ENCODE results near the gene LRRIQ3. TPM values are rescaled to one million over a fixed set of nuclear protein-coding genes. Genes with fewer than 3 reads are reported as not detected.

The LRRIQ3 gene
- total and polyA plus RNA-seq, 2 of the 4 experiments (the other 2 are of a cell fraction) = 1.2 to 1.8 TPM

GRCh38 chr1:74107394-74107793, 90.6 kb downstream of the LRRIQ3 start:
- Histone ChIP-seq H3K27ac (ENCODE audit: insufficient read depth, low read length) (no peak overlapping the region), H3K79me1 (ENCODE audit: low read depth in 1 of 2, low read length in 2 of 2) (no peaks in the 10 kb centered on the region), H2BK15ac (ENCODE audit: low read depth, low read length) (no peak overlapping the region), H3K23ac (ENCODE audit: low read depth, low read length) (no peak overlapping the region), H3K4me2 (ENCODE audit: low read depth, low read length) (no peak overlapping the region), H3K4me1 (ENCODE audit: control insufficient read depth, insufficient read depth, low read length) (no peaks in the 10 kb centered on the region), H3K14ac (replicated peaks; ENCODE audit: low read depth, low read length) (no peak overlapping the region), H3K36me3 (ENCODE audit: control insufficient read depth, insufficient read depth, low read length) (no peaks in the 10 kb centered on the region), H2BK5ac (ENCODE audit: low read depth, low read length, poor library complexity, severe bottlenecking) (no peak overlapping the region), H4K8ac (ENCODE audit: low read depth in 2 of 2, low read length in 2 of 2) (no peak overlapping the region), H3K27me3 (ENCODE audit: control insufficient read depth, insufficient read depth, low read length) (no peaks in the 10 kb centered on the region), H3K9me1 (ENCODE audit: insufficient read depth, low read length) (no peaks in the 10 kb centered on the region), H3K4ac (ENCODE audit: low read depth, low read length) (no peak overlapping the region), H2AFZ (replicated peaks; ENCODE audit: low read length, poor library complexity) (no peak overlapping the region), H4K20me1 (ENCODE audit: insufficient read depth, low read length) (no peaks in the 10 kb centered on the region), H3K9me3 (ENCODE audit: control insufficient read depth, insufficient read depth, low read length) (no peaks in the 10 kb centered on the region), H4K91ac (ENCODE audit: insufficient read depth, low read depth, low read length) (no peak overlapping the region), H2AK9ac (replicated peaks; ENCODE audit: low read depth, low read length, poor library complexity) (no peak overlapping the region), H3K9ac (ENCODE audit: low read depth, low read length) (no peak overlapping the region), H3K4me3 (ENCODE audit: insufficient read depth, low read depth, low read length) (no peak overlapping the region), H4K5ac (ENCODE audit: low read depth, low read length) (no peak overlapping the region), H2BK120ac (ENCODE audit: low read depth, low read length) (no peak overlapping the region), H3K18ac (ENCODE audit: low read depth, low read length) (no peak overlapping the region), H3K56ac (ENCODE audit: extremely low read depth, insufficient read depth, low read length) (no peak overlapping the region), H2AK5ac (ENCODE audit: low read depth, low read length) (no peak overlapping the region), H2BK20ac (ENCODE audit: low read depth, low read length) (no peak overlapping the region)
- dilution Hi-C loops (cut with HindIII; ENCODE audit: low sequenced_read_pairs, unreplicated experiment) = no loop called here
- ATAC-seq (ENCODE audit: low read depth) (no peak), DNase-seq (no peak)
- ChIA-PET POLR2A (ENCODE audit: unreplicated experiment) (no interaction called here), CTCF (no interaction called here)
- no TSS peak for BruUV-seq (replicated peaks)
- TF ChIP-seq ELK1 (IDR thresholded peaks at IDR 0.05; ENCODE audit: borderline replicate concordance, low read depth, low read length) (no peak), MAFK (IDR thresholded peaks at IDR 0.05; ENCODE audit: low read depth, low read length) (no peak), RFX5 (IDR thresholded peaks at IDR 0.05; ENCODE audit: low read depth, low read length) (no peak), CHD1 (IDR thresholded peaks at IDR 0.05; ENCODE audit: low read depth, low read length) (no peak), NFE2L2 (IDR thresholded peaks at IDR 0.05; ENCODE audit: low read depth, low read length) (no peak), BHLHE40 (IDR thresholded peaks at IDR 0.05; ENCODE audit: low read depth, low read length) (no peak), RAD21 (IDR thresholded peaks at IDR 0.05; ENCODE audit: low read length) (no peak), CEBPB (IDR thresholded peaks at IDR 0.05; ENCODE audit: low read depth, low read length) (no peak), MAZ (IDR thresholded peaks at IDR 0.05; ENCODE audit: borderline replicate concordance, low read depth, low read length) (no peak), RCOR1 (IDR thresholded peaks at IDR 0.05; ENCODE audit: insufficient replicate concordance, low read length) (no peak), USF2 (IDR thresholded peaks at IDR 0.05; ENCODE audit: low read depth, low read length) (no peak), MXI1 (IDR thresholded peaks at IDR 0.05; ENCODE audit: borderline replicate concordance, low read depth, low read length) (no peak)
- in situ Hi-C loops (cut with MboI; ENCODE audit: low sequenced_read_pairs) = no loop called here
- intact Hi-C loops (cut with micrococcal nuclease) = no loop called here
